ENCODE measurements around the gene MMP14.

The MMP14 gene

DNA sequence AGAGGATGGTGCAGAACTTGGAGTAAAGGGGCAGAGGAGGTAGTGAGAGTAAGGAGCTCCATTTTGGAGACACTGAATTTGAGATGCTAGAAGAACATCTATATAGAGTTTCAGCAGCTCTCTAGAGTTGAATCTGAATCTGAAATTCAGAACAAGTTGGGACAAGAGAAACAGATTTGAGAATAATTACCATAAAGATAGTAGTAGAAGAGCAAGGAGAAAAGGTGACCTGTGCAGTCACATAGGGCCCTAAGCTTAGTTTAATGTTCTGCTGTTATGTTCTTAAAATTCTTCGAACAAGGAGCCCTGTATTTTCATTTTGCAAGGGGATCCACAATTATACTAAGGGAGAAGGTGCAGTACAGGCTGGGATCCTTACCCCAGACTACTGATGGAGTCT, 54.0 kb downstream of the MMP14 start:
- no peaks in the 10 kb centered on the region for H3K36me3 ChIP-seq (ENCODE audit: insufficient read depth, low read length)
- no peak overlapping the region for H3K27ac ChIP-seq (ENCODE audit: low read depth, low read length)
- no peak overlapping the region for H3K4me3 ChIP-seq (ENCODE audit: low read length)
- WGBS, result 77% methylated on average over 1 of the region's 1 CpG
- peaks cover 24% of the 10 kb centered on the region for H3K27me3 ChIP-seq (ENCODE audit: insufficient read depth, low read length)
- no peaks in the 10 kb centered on the region for H3K9me3 ChIP-seq (ENCODE audit: insufficient read depth, low read depth, low read length)
- H3K4me1 ChIP-seq (ENCODE audit: insufficient read depth, low read length), result peaks cover 5% of the 10 kb centered on the region; the same call in 1 of the 2 replicates
- H3K9ac ChIP-seq (ENCODE audit: low read depth, low read length), result no peak overlapping the region

DNA sequence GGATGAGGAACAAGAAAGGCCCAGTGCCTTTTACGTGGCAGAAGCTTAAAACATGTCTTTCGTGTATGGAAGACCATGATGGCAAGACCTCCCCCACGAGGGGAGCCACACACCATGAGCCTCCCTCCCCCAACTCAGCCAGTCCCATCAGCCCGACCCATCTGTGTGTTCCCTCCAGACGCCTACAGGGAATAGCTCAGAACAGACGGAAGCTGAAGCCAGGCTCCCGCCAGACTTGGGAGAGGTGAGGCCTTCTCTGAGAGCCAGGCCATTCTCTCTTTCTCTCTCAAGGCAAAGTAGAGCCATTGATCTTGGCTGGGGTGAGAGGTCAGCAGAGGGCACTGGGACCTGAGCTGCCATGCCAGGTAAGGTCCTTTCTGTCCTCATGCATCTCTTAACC, 56.1 kb downstream of the MMP14 start:
- peaks cover 5% of the 10 kb centered on the region; the same call in 1 of the 2 replicates for H3K4me1 ChIP-seq (ENCODE audit: insufficient read depth, low read length)
- 85% methylated on average over 7 of the region's 7 CpGs for WGBS
- H3K36me3 ChIP-seq (ENCODE audit: insufficient read depth, low read length), result no peaks in the 10 kb centered on the region
- no peak overlapping the region for H3K27ac ChIP-seq (ENCODE audit: low read depth, low read length)
- no peak overlapping the region for H3K9ac ChIP-seq (ENCODE audit: low read depth, low read length)
- H3K4me3 ChIP-seq (ENCODE audit: low read length), result no peak overlapping the region
- H3K9me3 ChIP-seq (ENCODE audit: insufficient read depth, low read depth, low read length), result no peaks in the 10 kb centered on the region
- H3K27me3 ChIP-seq (ENCODE audit: insufficient read depth, low read length), result peaks cover 32% of the 10 kb centered on the region

DNA sequence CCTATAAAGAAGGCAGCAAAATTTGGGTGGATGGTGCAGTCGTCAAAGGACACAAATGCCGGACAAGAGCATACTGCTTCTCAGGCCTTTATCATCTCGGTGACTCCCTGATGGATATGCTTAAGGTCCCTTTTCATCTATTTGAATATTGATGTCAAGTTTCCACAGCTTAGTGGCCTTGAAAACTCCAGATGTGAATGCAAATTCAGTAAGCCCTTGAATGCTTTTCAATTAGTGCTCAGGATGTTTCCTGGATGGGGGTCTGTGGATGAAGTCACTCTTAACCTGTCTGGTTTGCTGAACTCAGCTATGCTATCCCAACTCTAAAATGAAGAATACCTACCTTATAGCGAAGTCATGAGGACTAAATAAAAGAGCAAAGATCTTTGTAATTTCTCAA, 57.3 kb downstream of the MMP14 start:
- Histone ChIP-seq H3K4me3 (ENCODE audit: low read length) (no peak overlapping the region), H3K27me3 (ENCODE audit: insufficient read depth, low read length) (peaks cover 44% of the 10 kb centered on the region), H3K9ac (ENCODE audit: low read depth, low read length) (no peak overlapping the region), H3K4me1 (ENCODE audit: insufficient read depth, low read length) (peaks cover under 1% of the 10 kb centered on the region; the same call in 1 of the 2 replicates), H3K9me3 (ENCODE audit: insufficient read depth, low read depth, low read length) (no peaks in the 10 kb centered on the region), H3K36me3 (ENCODE audit: insufficient read depth, low read length) (no peaks in the 10 kb centered on the region), H3K27ac (ENCODE audit: low read depth, low read length) (no peak overlapping the region)
- WGBS, result 78% methylated on average over 3 of the region's 4 CpGs

DNA sequence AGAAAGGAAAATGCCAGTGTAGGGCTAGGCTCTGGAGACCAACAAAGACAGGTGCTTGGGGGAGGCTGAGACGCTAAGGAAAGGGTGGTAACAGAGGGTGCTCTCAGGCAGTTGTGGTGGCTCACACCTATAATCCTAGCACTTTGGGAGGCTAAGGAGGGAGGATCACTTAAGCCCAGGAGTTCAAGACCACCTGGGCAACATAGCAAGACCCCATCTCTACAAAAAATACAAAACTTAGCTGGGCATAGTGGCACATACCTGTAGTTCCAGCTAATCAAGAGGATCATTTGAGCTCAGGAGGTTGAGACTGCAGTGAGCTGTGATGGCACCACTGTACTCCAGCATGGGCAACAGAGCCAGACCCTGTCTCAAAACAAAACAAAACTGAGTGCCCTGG, 59.0 kb downstream of the MMP14 start:
- Histone ChIP-seq H3K4me3 (ENCODE audit: low read length) (no peak overlapping the region), H3K27me3 (ENCODE audit: insufficient read depth, low read length) (peaks cover 49% of the 10 kb centered on the region), H3K27ac (ENCODE audit: low read depth, low read length) (no peak overlapping the region), H3K4me1 (ENCODE audit: insufficient read depth, low read length) (peaks cover 12% of the 10 kb centered on the region; the same call in 1 of the 2 replicates), H3K9ac (ENCODE audit: low read depth, low read length) (no peak overlapping the region), H3K36me3 (ENCODE audit: insufficient read depth, low read length) (peaks cover 1% of the 10 kb centered on the region; the same call in 1 of the 2 replicates), H3K9me3 (ENCODE audit: insufficient read depth, low read depth, low read length) (no peaks in the 10 kb centered on the region)
- 95% methylated on average over 1 of the region's 1 CpG for WGBS

DNA sequence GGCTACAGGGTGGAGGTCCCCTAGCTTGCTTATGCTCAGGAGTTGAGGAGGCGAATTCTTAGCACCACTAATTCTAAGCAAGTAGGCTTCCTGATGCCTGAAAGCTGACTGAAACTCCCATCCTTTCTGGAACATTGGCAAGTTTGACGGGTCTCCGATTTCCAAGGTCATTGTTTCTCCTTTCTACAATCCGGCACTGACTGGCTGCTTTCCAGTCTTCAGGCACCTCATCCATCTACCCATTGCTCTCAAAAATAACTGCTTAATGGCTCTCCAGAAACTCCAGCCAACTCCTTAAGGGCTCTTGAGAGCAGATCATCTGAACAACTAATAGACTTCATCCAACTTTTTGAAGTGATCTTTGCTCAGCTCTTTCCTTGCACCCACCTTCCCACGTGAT, 60.0 kb downstream of the MMP14 start:
- H3K4me1 ChIP-seq (ENCODE audit: insufficient read depth, low read length), result peaks cover 12% of the 10 kb centered on the region; the same call in 1 of the 2 replicates
- no peak overlapping the region for H3K27ac ChIP-seq (ENCODE audit: low read depth, low read length)
- no peak overlapping the region for H3K9ac ChIP-seq (ENCODE audit: low read depth, low read length)
- H3K9me3 ChIP-seq (ENCODE audit: insufficient read depth, low read depth, low read length), result no peaks in the 10 kb centered on the region
- H3K27me3 ChIP-seq (ENCODE audit: insufficient read depth, low read length), result peaks cover 49% of the 10 kb centered on the region
- WGBS, result 91% methylated on average over 5 of the region's 5 CpGs
- H3K4me3 ChIP-seq (ENCODE audit: low read length), result no peak overlapping the region
- peaks cover 11% of the 10 kb centered on the region for H3K36me3 ChIP-seq (ENCODE audit: insufficient read depth, low read length)

DNA sequence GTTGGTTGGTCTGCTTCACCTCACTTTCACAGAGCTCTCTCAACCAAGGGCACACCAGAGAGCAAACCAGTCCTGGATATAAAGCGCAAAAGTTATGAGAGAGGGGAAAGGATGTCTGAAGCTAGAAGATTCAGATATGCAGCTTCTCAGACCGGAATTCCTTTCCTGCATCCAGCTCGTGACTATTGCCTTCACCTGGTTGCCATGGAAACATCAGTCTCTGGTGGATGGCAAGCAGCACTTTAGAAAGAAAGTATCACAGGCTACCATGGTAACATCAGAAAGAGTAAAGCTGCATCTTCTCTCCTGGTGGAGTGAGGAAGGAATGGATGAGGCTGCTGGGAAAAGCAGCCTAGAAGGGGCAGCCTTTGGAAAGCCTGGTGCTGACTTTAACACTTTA, 60.4 kb downstream of the MMP14 start:
- Histone ChIP-seq H3K36me3 (ENCODE audit: insufficient read depth, low read length) (peaks cover 15% of the 10 kb centered on the region), H3K27ac (ENCODE audit: low read depth, low read length) (no peak overlapping the region), H3K4me3 (ENCODE audit: low read length) (no peak overlapping the region), H3K27me3 (ENCODE audit: insufficient read depth, low read length) (peaks cover 49% of the 10 kb centered on the region), H3K4me1 (ENCODE audit: insufficient read depth, low read length) (peaks cover 12% of the 10 kb centered on the region; the same call in 1 of the 2 replicates), H3K9me3 (ENCODE audit: insufficient read depth, low read depth, low read length) (no peaks in the 10 kb centered on the region), H3K9ac (ENCODE audit: low read depth, low read length) (no peak overlapping the region)
- 93% methylated on average over 3 of the region's 3 CpGs for WGBS

DNA sequence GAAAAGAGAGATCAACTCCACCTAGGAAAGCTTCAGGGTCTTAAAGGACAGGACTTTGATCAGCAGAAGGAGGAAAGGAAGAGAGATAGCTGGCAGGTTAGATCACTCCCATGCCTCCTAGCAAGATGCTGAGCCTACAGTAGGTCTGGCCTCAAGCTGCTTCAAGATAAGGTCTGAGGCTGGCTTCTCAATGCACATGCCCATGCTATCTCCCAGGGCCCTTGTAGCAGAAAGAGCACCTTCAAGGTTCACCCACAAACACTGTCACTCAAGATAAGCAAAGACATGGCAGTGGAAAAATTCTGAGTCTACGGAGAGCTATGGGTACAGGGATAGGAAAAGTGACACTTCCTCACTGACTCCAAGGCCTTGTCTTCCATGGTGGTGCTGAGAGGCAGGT, 61.0 kb downstream of the MMP14 start:
- Histone ChIP-seq H3K9ac (ENCODE audit: low read depth, low read length) (no peak overlapping the region), H3K27me3 (ENCODE audit: insufficient read depth, low read length) (peaks cover 49% of the 10 kb centered on the region), H3K27ac (ENCODE audit: low read depth, low read length) (no peak overlapping the region), H3K4me3 (ENCODE audit: low read length) (no peak overlapping the region), H3K36me3 (ENCODE audit: insufficient read depth, low read length) (peaks cover 20% of the 10 kb centered on the region), H3K4me1 (ENCODE audit: insufficient read depth, low read length) (peaks cover 12% of the 10 kb centered on the region; the same call in 1 of the 2 replicates), H3K9me3 (ENCODE audit: insufficient read depth, low read depth, low read length) (no peaks in the 10 kb centered on the region)
- WGBS, result 100% methylated on average over 1 of the region's 1 CpG
